Choroid plexus epithelial cell (primary cell): ENCODE measurements around the gene ME3.
"Not testable (repeated sequence)": the region's sequence is repeated elsewhere in the genome, so short reads cannot be mapped to it uniquely, and the experiment has no call there.

Source experiments
- DNase-seq: peaks from one replicate; pipeline ENCODE4 v3.0.0-alpha.2; 2010; ENCODE audit warnings: low read depth
- H3K4me3 ChIP-seq: 2 replicates; pipeline ENCODE4 v1.5.1; 2011; ENCODE audit warnings: low read depth, mild to moderate bottlenecking, control low read depth, low read length, moderate library complexity
- CTCF ChIP-seq: conservative IDR thresholded peaks from 2 replicates; pipeline ENCODE4 v1.5.1; 2011; ENCODE audit warnings: low read depth, mild to moderate bottlenecking, control low read depth, inconsistent platforms, low read length, moderate library complexity

ME3 gene

GRCh38 chr11:86555866-86556265 is 116.5 kb downstream of the ME3 start:
- no peak for DNase-seq

GRCh38 chr11:86555401-86555800 is 117.0 kb downstream of the ME3 start:
- no peak for TF ChIP-seq CTCF
- H3K4me3 ChIP-seq, result no peak overlapping the region
- no peak for DNase-seq

More at GRCh38 chr11:86555866-86556265, 116.5 kb downstream of the ME3 start:
- no peak overlapping the region for H3K4me3 ChIP-seq
- TF ChIP-seq CTCF, result no peak

GRCh38 chr11:86553265-86553664 is 119.2 kb downstream of the ME3 start:
- DNase-seq, result no peak
- TF ChIP-seq CTCF, result no peak

GRCh38 chr11:86551288-86552092 is 120.9 kb downstream of the ME3 start:
- DNase-seq, result peak; percentile 97
- H3K4me3 ChIP-seq, result no peak overlapping the region
- no peak for TF ChIP-seq CTCF

More at GRCh38 chr11:86553265-86553664, 119.2 kb downstream of the ME3 start:
- no peak overlapping the region for H3K4me3 ChIP-seq

- no peak for TF ChIP-seq CTCF
Observed at GRCh38 chr11:86550757-86551156, 121.7 kb downstream of the ME3 start.

GRCh38 chr11:86548271-86548917 is 124.0 kb downstream of the ME3 start:
- DNase-seq, result peak; percentile 55
- no peak for TF ChIP-seq CTCF
- H3K4me3 ChIP-seq, result no peak overlapping the region

More at GRCh38 chr11:86550757-86551156, 121.7 kb downstream of the ME3 start:
- no peak overlapping the region for H3K4me3 ChIP-seq
- no peak for DNase-seq

- DNase-seq, result no peak
- TF ChIP-seq CTCF, result no peak
- H3K4me3 ChIP-seq, result no peak overlapping the region
Observed at GRCh38 chr11:86547727-86548126, 124.7 kb downstream of the ME3 start.

GRCh38 chr11:86541299-86541698 is 131.1 kb downstream of the ME3 start:
- not testable (repeated sequence) for DNase-seq

More at GRCh38 chr11:86541299-86541698, 131.1 kb downstream of the ME3 start:
- not testable (repeated sequence) for H3K4me3 ChIP-seq
